Activated T-helper 2 cell treated with anti-CD3 and anti-CD28 coated beads, Interferon-gamma antibody, Interleukin-2, Interleukin-4, amounts not matched to agents 10 μg/mL and 5 μg/mL and 100 μg/mL, durations not matched to agents 14 hours and 24 hours and 36 hours (primary cell): ENCODE measurements around the gene PIM2. TPM values are rescaled to one million over a fixed set of nuclear protein-coding genes. Genes with fewer than 3 reads are reported as not detected.
A peak's percentile ranks its signal among the peaks of the same experiment; 100 is the strongest.

Source experiments
- DNase-seq: peaks from one replicate; pipeline ENCODE4 v3.0.0; 2021; ENCODE audit warnings: low spot score
- H3K27ac Mint-ChIP-seq: one replicate; pipeline ENCODE4 v1.8.0; 2021; ENCODE audit warnings: mixed read lengths
- H3K27me3 Mint-ChIP-seq: one replicate; pipeline ENCODE4 v1.8.0; 2021; ENCODE audit warnings: low read depth, mixed read lengths
- H3K36me3 Mint-ChIP-seq: one replicate; pipeline ENCODE4 v1.8.0; 2021; ENCODE audit warnings: low read depth, mixed read lengths
- H3K4me1 Mint-ChIP-seq: one replicate; pipeline ENCODE4 v1.8.0; 2021; ENCODE audit warnings: low read depth, mixed read lengths
- H3K4me3 Mint-ChIP-seq: one replicate; pipeline ENCODE4 v1.8.0; 2021; ENCODE audit warnings: low read depth, mild to moderate bottlenecking, moderate library complexity, mixed read lengths
- H3K9me3 Mint-ChIP-seq: one replicate; pipeline ENCODE4 v1.8.0; 2021; ENCODE audit warnings: mixed read lengths
- intact Hi-C: fragments of 100-400 bp; cut with micrococcal nuclease; formaldehyde crosslinking; loops from one replicate; pipeline ENCODE4 v1.15.1; 2023
- total RNA-seq: library from RNA; stranded (reverse); gene quantifications from 2 replicates; pipeline ENCODE4 v1.2.3, GENCODE V29; 2022

The PIM2 gene
- 313 and 315 TPM in 2 replicates for total RNA-seq

GRCh38 chrX:48918643-48919340, at the start of gene PIM2:
TSS of gene PIM2 (minus strand) at chrX:48919024. CDS start at chrX:48918834, 190 bp downstream.
- peak; percentile 90 for DNase-seq
- H3K4me1 Mint-ChIP-seq, result peaks cover 35% of the 10 kb centered on the region
- peak within 1 kb of the TSS; percentile 91 for H3K4me3 Mint-ChIP-seq
- no peaks in the 10 kb centered on the region for H3K9me3 Mint-ChIP-seq
- H3K27ac Mint-ChIP-seq, result peak within 1 kb of the TSS; percentile 97
- peaks cover 67% of the 10 kb centered on the region for H3K36me3 Mint-ChIP-seq
- intact Hi-C loops, result loop anchor here (1.0 to 10.0 kb wide), 5 partner anchors 19 to 274 kb away; partner anchors contain the start of genes OTUD5, PQBP1, TFE3 and TIMM17B
- no peaks in the 10 kb centered on the region for H3K27me3 Mint-ChIP-seq

GRCh38 chrX:48968377-48968776, 49.6 kb upstream of the PIM2 start:
- H3K9me3 Mint-ChIP-seq, result no peaks in the 10 kb centered on the region
- H3K4me1 Mint-ChIP-seq, result peaks cover 12% of the 10 kb centered on the region
- intact Hi-C loops, result no loop called here
- no peak overlapping the region for H3K27ac Mint-ChIP-seq
- H3K27me3 Mint-ChIP-seq, result no peaks in the 10 kb centered on the region
- peaks cover 11% of the 10 kb centered on the region for H3K36me3 Mint-ChIP-seq
- H3K4me3 Mint-ChIP-seq, result no peak overlapping the region
- no peak for DNase-seq

- DNase-seq, result no peak
- Mint-ChIP-seq H3K9me3 (no peaks in the 10 kb centered on the region), H3K36me3 (peaks cover 7% of the 10 kb centered on the region), H3K4me3 (no peak overlapping the region), H3K4me1 (no peaks in the 10 kb centered on the region), H3K27me3 (no peaks in the 10 kb centered on the region), H3K27ac (no peak overlapping the region)
- intact Hi-C loops, result no loop called here
These were observed 48.2 kb upstream of the PIM2 start for GRCh38 chrX:48966796-48967579.

- Mint-ChIP-seq H3K9me3 (no peaks in the 10 kb centered on the region), H3K27me3 (no peaks in the 10 kb centered on the region), H3K27ac (no peak overlapping the region), H3K4me3 (no peak overlapping the region), H3K36me3 (peaks cover 13% of the 10 kb centered on the region), H3K4me1 (no peaks in the 10 kb centered on the region)
- intact Hi-C loops, result no loop called here
- no peak for DNase-seq
These were observed 47.1 kb upstream of the PIM2 start for GRCh38 chrX:48965959-48966358.

- H3K9me3 Mint-ChIP-seq, result no peaks in the 10 kb centered on the region
- intact Hi-C loops, result no loop called here
- peaks cover 15% of the 10 kb centered on the region for H3K36me3 Mint-ChIP-seq
- peaks cover 13% of the 10 kb centered on the region for H3K4me1 Mint-ChIP-seq
- H3K4me3 Mint-ChIP-seq, result no peak overlapping the region
- no peak for DNase-seq
- H3K27me3 Mint-ChIP-seq, result no peaks in the 10 kb centered on the region
- H3K27ac Mint-ChIP-seq, result no peak overlapping the region
These were observed 42.8 kb upstream of the PIM2 start for GRCh38 chrX:48961585-48962091.

- Mint-ChIP-seq H3K4me3 (peak overlapping the region; percentile 56), H3K36me3 (peaks cover 23% of the 10 kb centered on the region), H3K4me1 (peaks cover 21% of the 10 kb centered on the region), H3K9me3 (no peaks in the 10 kb centered on the region), H3K27me3 (no peaks in the 10 kb centered on the region), H3K27ac (peak overlapping the region; percentile 33)
- DNase-seq, result no peak
- intact Hi-C loops, result no loop called here
These were observed 41.5 kb upstream of the PIM2 start for GRCh38 chrX:48960291-48960690.

GRCh38 chrX:48958635-48959094, 39.8 kb upstream of the PIM2 start:
- DNase-seq, result no peak
- Mint-ChIP-seq H3K36me3 (peaks cover 34% of the 10 kb centered on the region), H3K4me1 (peaks cover 32% of the 10 kb centered on the region), H3K9me3 (no peaks in the 10 kb centered on the region), H3K27ac (peak overlapping the region; percentile 100), H3K27me3 (no peaks in the 10 kb centered on the region), H3K4me3 (peak overlapping the region; percentile 99)
- intact Hi-C loops, result loop anchor here (1.0 to 5.0 kb wide), 5 partner anchors 41 to 221 kb away; partner anchors contain the start of genes HDAC6, PIM2, PQBP1 and TFE3

GRCh38 chrX:48957827-48958634, 39.2 kb upstream of the PIM2 start:
- H3K36me3 Mint-ChIP-seq, result peaks cover 39% of the 10 kb centered on the region
- peak overlapping the region; percentile 99 for H3K4me3 Mint-ChIP-seq
- intact Hi-C loops, result loop anchor here (1.0 to 5.0 kb wide), 5 partner anchors 41 to 221 kb away; partner anchors contain the start of genes HDAC6, PIM2, PQBP1 and TFE3
- DNase-seq, result peak; percentile 91
- H3K27me3 Mint-ChIP-seq, result no peaks in the 10 kb centered on the region
- peak overlapping the region; percentile 100 for H3K27ac Mint-ChIP-seq
- no peaks in the 10 kb centered on the region for H3K9me3 Mint-ChIP-seq
- H3K4me1 Mint-ChIP-seq, result peaks cover 34% of the 10 kb centered on the region

GRCh38 chrX:48957477-48957826, 38.6 kb upstream of the PIM2 start, which contains the start of gene OTUD5:
TSS of gene OTUD5 (minus strand) at chrX:48957607. CDS start at chrX:48957570, 37 bp downstream.
- H3K27me3 Mint-ChIP-seq, result no peaks in the 10 kb centered on the region
- H3K4me1 Mint-ChIP-seq, result peaks cover 38% of the 10 kb centered on the region
- no peak for DNase-seq
- peak within 1 kb of the TSS; percentile 99 for H3K4me3 Mint-ChIP-seq
- H3K27ac Mint-ChIP-seq, result peak within 1 kb of the TSS; percentile 100
- H3K36me3 Mint-ChIP-seq, result peaks cover 42% of the 10 kb centered on the region
- intact Hi-C loops, result loop anchor here (5.0 kb wide), 4 partner anchors 40 to 220 kb away; partner anchors contain the start of genes HDAC6, PIM2, PQBP1 and TIMM17B
- no peaks in the 10 kb centered on the region for H3K9me3 Mint-ChIP-seq

GRCh38 chrX:48956728-48957414, 38.0 kb upstream of the PIM2 start:
- peak; percentile 35 for DNase-seq
- H3K9me3 Mint-ChIP-seq, result no peaks in the 10 kb centered on the region
- peaks cover 45% of the 10 kb centered on the region for H3K36me3 Mint-ChIP-seq
- intact Hi-C loops, result loop anchor here (5.0 kb wide), 4 partner anchors 40 to 220 kb away; partner anchors contain the start of genes HDAC6, PIM2, PQBP1 and TIMM17B
- H3K4me1 Mint-ChIP-seq, result peaks cover 40% of the 10 kb centered on the region
- peak overlapping the region; percentile 78 for H3K27ac Mint-ChIP-seq
- H3K4me3 Mint-ChIP-seq, result peak overlapping the region; percentile 84
- no peaks in the 10 kb centered on the region for H3K27me3 Mint-ChIP-seq

- no peaks in the 10 kb centered on the region for H3K9me3 Mint-ChIP-seq
- H3K27ac Mint-ChIP-seq, result no peak overlapping the region
- peaks cover 21% of the 10 kb centered on the region for H3K4me1 Mint-ChIP-seq
- no peaks in the 10 kb centered on the region for H3K27me3 Mint-ChIP-seq
- no peak overlapping the region for H3K4me3 Mint-ChIP-seq
- no peak for DNase-seq
- peaks cover 27% of the 10 kb centered on the region for H3K36me3 Mint-ChIP-seq
- intact Hi-C loops, result no loop called here
These were observed 29.8 kb upstream of the PIM2 start for GRCh38 chrX:48948589-48948988.
